Stomach smooth muscle (tissue), 2 donors: ENCODE data around the gene ZNF335.
"Not testable (repeated sequence)": the region's sequence is repeated elsewhere in the genome, so short reads cannot be mapped to it uniquely, and the experiment has no call there.

Experiments
- H3K27ac ChIP-seq: one replicate; pipeline ENCODE4 v1.7.0; 2013; ENCODE audit warnings: mild to moderate bottlenecking, low read length, inconsistent platforms
- H3K27me3 ChIP-seq, 2 donors: one replicate each; pipeline ENCODE4 v1.7.0; 2013; ENCODE audit warnings: low read length in 2 of 2; ENCODE audit not compliant: insufficient read depth in 2 of 2, control insufficient read depth in 1 of 2
- H3K36me3 ChIP-seq, 2 donors: one replicate each; pipeline ENCODE4 v1.7.0; 2013; ENCODE audit warnings: low read length in 2 of 2; ENCODE audit not compliant: control insufficient read depth in 2 of 2, insufficient read depth in 2 of 2
- H3K4me1 ChIP-seq: one replicate; pipeline ENCODE4 v1.7.0; 2013; ENCODE audit warnings: low read length; ENCODE audit not compliant: control insufficient read depth, insufficient read depth
- H3K4me3 ChIP-seq, 2 donors: one replicate each; pipeline ENCODE4 v1.7.0; 2013; ENCODE audit warnings: low read length in 2 of 2
- H3K9ac ChIP-seq, 2 donors: one replicate each; pipeline ENCODE4 v1.7.0; 2013; ENCODE audit warnings: low read length in 2 of 2, mild to moderate bottlenecking in 1 of 2
- H3K9me3 ChIP-seq, 2 donors: one replicate each; pipeline ENCODE4 v1.7.0; 2013; ENCODE audit warnings: low read length in 2 of 2; ENCODE audit not compliant: control insufficient read depth in 2 of 2
- donor health status: healthy.
- donor health status: Pancreatic carcinoma.

The ZNF335 gene

GRCh38 chr20:45904583-45905504 lies 67.2 kb downstream of the ZNF335 start:
- Histone ChIP-seq H3K4me3 (no peak overlapping the region), H3K4me1 (no peaks in the 10 kb centered on the region), H3K27me3 (no peaks in the 10 kb centered on the region), H3K9me3 (no peaks in the 10 kb centered on the region), H3K36me3 (peaks cover 0 to 8% of the 10 kb centered on the region in 2 donors), H3K27ac (no peak overlapping the region), H3K9ac (no peak overlapping the region)

- Histone ChIP-seq H3K36me3 (peaks cover 6 to 18% of the 10 kb centered on the region in 2 donors), H3K9me3 (no peaks in the 10 kb centered on the region), H3K27me3 (no peaks in the 10 kb centered on the region), H3K27ac (no peak overlapping the region), H3K4me3 (no peak overlapping the region), H3K4me1 (no peaks in the 10 kb centered on the region), H3K9ac (no peak overlapping the region)
These were observed 69.8 kb downstream of the ZNF335 start for GRCh38 chr20:45902199-45902701.

GRCh38 chr20:45901332-45901731 lies 70.7 kb downstream of the ZNF335 start:
- not testable (repeated sequence) for H3K4me3 ChIP-seq, H3K27me3 ChIP-seq, H3K9me3 ChIP-seq, H3K4me1 ChIP-seq, H3K27ac ChIP-seq, H3K9ac ChIP-seq
- peaks cover 6 to 24% of the 10 kb centered on the region in 2 donors for H3K36me3 ChIP-seq

GRCh38 chr20:45899046-45899835 lies 72.8 kb downstream of the ZNF335 start:
- H3K36me3 ChIP-seq: peaks cover 15 to 27% of the 10 kb centered on the region in 2 donors
- H3K9ac ChIP-seq: no peak overlapping the region
- no peak overlapping the region for H3K4me3 ChIP-seq

More at GRCh38 chr20:45899046-45899835, 72.8 kb downstream of the ZNF335 start:
- Histone ChIP-seq H3K27me3 (no peaks in the 10 kb centered on the region), H3K9me3 (no peaks in the 10 kb centered on the region), H3K4me1 (no peaks in the 10 kb centered on the region), H3K27ac (no peak overlapping the region)
